ENCODE results near the gene ALK. TPM values are rescaled to one million over a fixed set of nuclear protein-coding genes. Genes with fewer than 3 reads are reported as not detected.

ALK gene
- total RNA-seq, 1 experiment from 2014 or later = 14.7 TPM

- Histone ChIP-seq H3K27me3 (replicated peaks; ENCODE audit: insufficient read depth, low read depth, low read length, poor library complexity) (no peaks in the 10 kb centered on the region), H3K36me3 (ENCODE audit: insufficient read depth, low read length, poor library complexity, severe bottlenecking) (no peaks in the 10 kb centered on the region), H3K4me3 (ENCODE audit: low read depth, low read length, poor library complexity, severe bottlenecking) (no peak overlapping the region), H3K9me3 (ENCODE audit: low read depth, low read length, poor library complexity, severe bottlenecking) (no peaks in the 10 kb centered on the region), H3K4me1 (ENCODE audit: insufficient read depth, low read length, poor library complexity, severe bottlenecking) (no peaks in the 10 kb centered on the region), H3K27ac (ENCODE audit: low read depth, low read length, poor library complexity, severe bottlenecking) (no peak overlapping the region)
- no TSS peak for BruUV-seq (replicated peaks)
- no peak for TF ChIP-seq EZH2 (IDR thresholded peaks at IDR 0.05; ENCODE audit: borderline replicate concordance, low read depth, low read length, poor library complexity, severe bottlenecking)
- intact Hi-C loops (cut with micrococcal nuclease; ENCODE audit: unreplicated experiment) = no loop called here
- ChIA-PET POLR2A (ENCODE audit: low non-redundant PET) (no interaction called here), CTCF (no interaction called here)
- no peak for DNase-seq (ENCODE audit: low spot score)
Observed at GRCh38 chr2:29544917-29545316, 376.5 kb downstream of the ALK start.

- H3K27me3 ChIP-seq (replicated peaks; ENCODE audit: insufficient read depth, low read depth, low read length, poor library complexity) = no peaks in the 10 kb centered on the region
- no peaks in the 10 kb centered on the region for H3K9me3 ChIP-seq (ENCODE audit: low read depth, low read length, poor library complexity, severe bottlenecking)
- H3K4me3 ChIP-seq (ENCODE audit: low read depth, low read length, poor library complexity, severe bottlenecking) = no peak overlapping the region
- no peaks in the 10 kb centered on the region for H3K4me1 ChIP-seq (ENCODE audit: insufficient read depth, low read length, poor library complexity, severe bottlenecking)
- TF ChIP-seq CTCF (conservative IDR thresholded peaks at IDR 0.05; ENCODE audit: low read depth, low read length) = no peak
- no peak for TF ChIP-seq EZH2 (IDR thresholded peaks at IDR 0.05; ENCODE audit: borderline replicate concordance, low read depth, low read length, poor library complexity, severe bottlenecking)
- no peak overlapping the region for H3K27ac ChIP-seq (ENCODE audit: low read depth, low read length, poor library complexity, severe bottlenecking)
- no TSS peak for BruUV-seq (replicated peaks)
- intact Hi-C loops (cut with micrococcal nuclease; ENCODE audit: unreplicated experiment) = no loop called here
- CTCF ChIA-PET = no interaction called here
- POLR2A ChIA-PET (ENCODE audit: low non-redundant PET) = no interaction called here
- H3K36me3 ChIP-seq (ENCODE audit: insufficient read depth, low read length, poor library complexity, severe bottlenecking) = no peaks in the 10 kb centered on the region
- no peak for DNase-seq (ENCODE audit: low spot score)
Observed at GRCh38 chr2:29544031-29544430, 377.4 kb downstream of the ALK start.

- no peak overlapping the region for H3K4me3 ChIP-seq (ENCODE audit: low read depth, low read length, poor library complexity, severe bottlenecking)
- H3K9me3 ChIP-seq (ENCODE audit: low read depth, low read length, poor library complexity, severe bottlenecking) = no peaks in the 10 kb centered on the region
- no peak for DNase-seq (ENCODE audit: low spot score)
- no peak for TF ChIP-seq EZH2 (IDR thresholded peaks at IDR 0.05; ENCODE audit: borderline replicate concordance, low read depth, low read length, poor library complexity, severe bottlenecking)
- no peak for TF ChIP-seq CTCF (conservative IDR thresholded peaks at IDR 0.05; ENCODE audit: low read depth, low read length)
- H3K4me1 ChIP-seq (ENCODE audit: insufficient read depth, low read length, poor library complexity, severe bottlenecking) = no peaks in the 10 kb centered on the region
- POLR2A ChIA-PET (ENCODE audit: low non-redundant PET) = no interaction called here
- H3K27me3 ChIP-seq (replicated peaks; ENCODE audit: insufficient read depth, low read depth, low read length, poor library complexity) = no peaks in the 10 kb centered on the region
- BruUV-seq (replicated peaks) = no TSS peak
- CTCF ChIA-PET = no interaction called here
- intact Hi-C loops (cut with micrococcal nuclease; ENCODE audit: unreplicated experiment) = no loop called here
- H3K36me3 ChIP-seq (ENCODE audit: insufficient read depth, low read length, poor library complexity, severe bottlenecking) = no peaks in the 10 kb centered on the region
- no peak overlapping the region for H3K27ac ChIP-seq (ENCODE audit: low read depth, low read length, poor library complexity, severe bottlenecking)
Observed at GRCh38 chr2:29535188-29535587, 386.2 kb downstream of the ALK start.

- ChIA-PET POLR2A (ENCODE audit: low non-redundant PET) (no interaction called here), CTCF (no interaction called here)
- Histone ChIP-seq H3K27me3 (replicated peaks; ENCODE audit: insufficient read depth, low read depth, low read length, poor library complexity) (no peaks in the 10 kb centered on the region), H3K36me3 (ENCODE audit: insufficient read depth, low read length, poor library complexity, severe bottlenecking) (no peaks in the 10 kb centered on the region), H3K9me3 (ENCODE audit: low read depth, low read length, poor library complexity, severe bottlenecking) (no peaks in the 10 kb centered on the region), H3K4me1 (ENCODE audit: insufficient read depth, low read length, poor library complexity, severe bottlenecking) (peaks cover 23% of the 10 kb centered on the region), H3K4me3 (ENCODE audit: low read depth, low read length, poor library complexity, severe bottlenecking) (no peak overlapping the region), H3K27ac (ENCODE audit: low read depth, low read length, poor library complexity, severe bottlenecking) (no peak overlapping the region)
- BruUV-seq (replicated peaks) = no TSS peak
- no peak for DNase-seq (ENCODE audit: low spot score)
- TF ChIP-seq EZH2 (IDR thresholded peaks at IDR 0.05; ENCODE audit: borderline replicate concordance, low read depth, low read length, poor library complexity, severe bottlenecking) (no peak), CTCF (conservative IDR thresholded peaks at IDR 0.05; ENCODE audit: low read depth, low read length) (no peak)
- intact Hi-C loops (cut with micrococcal nuclease; ENCODE audit: unreplicated experiment) = no loop called here
Observed at GRCh38 chr2:29532436-29532835, 388.9 kb downstream of the ALK start.

Data from A673 (cell line).